A673 (cell line): ENCODE measurements around the gene FAM227B.

Experiments
- CTCF ChIP-seq: fragments of 300-800, 200-600 bp; sonication (generic); conservative IDR thresholded peaks from 2 replicates; pipeline ENCODE4 v1.5.1; 2017; ENCODE audit warnings: low read depth, mild to moderate bottlenecking, antibody characterized with exemption, low read length, moderate library complexity, mixed read lengths
- EZH2 ChIP-seq: fragments of 200-600 bp; sonication (generic); IDR thresholded peaks from 2 replicates; pipeline ENCODE4 v1.6.1; 2017; ENCODE audit warnings: borderline replicate concordance, low read depth, mild to moderate bottlenecking, mixed read lengths, antibody characterized with exemption, low read length; ENCODE audit not compliant: poor library complexity, severe bottlenecking

- no peak for TF ChIP-seq CTCF
- TF ChIP-seq EZH2, result no peak
These were observed 24.7 kb upstream of the FAM227B start for GRCh38 chr15:49645277-49645676.
